HG02840 (cell line): ENCODE measurements around the gene SLAMF9.

Experiments
- ATAC-seq: cut with Tn5 transposase; IDR thresholded peaks from one replicate; pipeline ENCODE4 v1.9.1; 2021; ENCODE audit warnings: mild to moderate bottlenecking, moderate library complexity, moderate number of reproducible peaks; ENCODE audit not compliant: unreplicated experiment, low FRiP score

Gene SLAMF9

DNA sequence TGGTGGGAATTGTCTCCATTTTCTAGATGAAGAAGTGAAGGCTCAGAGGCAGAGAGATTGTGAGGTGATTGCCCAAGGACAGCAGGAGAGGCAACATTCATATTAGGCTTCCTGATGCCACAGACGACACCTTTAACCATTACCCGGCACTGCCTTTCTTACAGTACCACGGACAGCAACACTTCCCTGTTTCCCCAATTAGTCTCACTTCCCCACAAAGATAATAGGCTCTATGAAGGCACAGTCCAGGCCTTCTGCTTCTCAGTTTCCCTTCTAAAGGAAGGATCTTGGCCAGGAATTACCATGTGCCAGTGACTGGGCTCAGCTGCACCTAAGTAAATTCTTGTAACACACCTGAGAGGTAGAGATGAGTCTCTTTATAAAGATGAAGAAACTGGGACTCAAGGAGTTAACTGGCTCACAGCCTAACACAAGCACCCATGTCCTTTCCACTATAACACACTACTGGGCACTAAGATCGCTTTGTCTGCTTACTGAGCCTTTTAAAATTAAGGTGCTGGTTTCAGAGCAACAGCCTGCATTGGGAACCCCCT lies 18.2 kb downstream of the SLAMF9 start:
- ATAC-seq: no peak

DNA sequence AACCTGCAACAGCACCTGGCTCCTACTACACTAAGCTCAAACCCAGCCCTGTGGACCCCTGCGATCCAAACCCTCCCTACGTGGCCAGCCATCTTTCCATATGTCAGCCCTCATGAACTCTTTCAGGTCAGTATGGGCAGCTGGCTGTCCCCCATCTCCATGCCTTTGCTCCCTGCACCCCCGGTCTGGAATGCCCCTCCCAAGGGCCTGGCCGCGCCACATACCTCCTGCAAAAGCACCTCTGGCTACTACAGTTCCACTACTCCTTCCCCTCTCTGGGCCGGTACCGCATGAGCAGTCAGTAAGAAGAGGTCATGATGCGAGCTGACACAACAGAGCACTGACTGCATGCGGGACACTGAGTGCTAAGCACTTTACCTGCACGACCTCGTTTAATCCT lies 18.7 kb downstream of the SLAMF9 start:
- ATAC-seq: no peak

DNA sequence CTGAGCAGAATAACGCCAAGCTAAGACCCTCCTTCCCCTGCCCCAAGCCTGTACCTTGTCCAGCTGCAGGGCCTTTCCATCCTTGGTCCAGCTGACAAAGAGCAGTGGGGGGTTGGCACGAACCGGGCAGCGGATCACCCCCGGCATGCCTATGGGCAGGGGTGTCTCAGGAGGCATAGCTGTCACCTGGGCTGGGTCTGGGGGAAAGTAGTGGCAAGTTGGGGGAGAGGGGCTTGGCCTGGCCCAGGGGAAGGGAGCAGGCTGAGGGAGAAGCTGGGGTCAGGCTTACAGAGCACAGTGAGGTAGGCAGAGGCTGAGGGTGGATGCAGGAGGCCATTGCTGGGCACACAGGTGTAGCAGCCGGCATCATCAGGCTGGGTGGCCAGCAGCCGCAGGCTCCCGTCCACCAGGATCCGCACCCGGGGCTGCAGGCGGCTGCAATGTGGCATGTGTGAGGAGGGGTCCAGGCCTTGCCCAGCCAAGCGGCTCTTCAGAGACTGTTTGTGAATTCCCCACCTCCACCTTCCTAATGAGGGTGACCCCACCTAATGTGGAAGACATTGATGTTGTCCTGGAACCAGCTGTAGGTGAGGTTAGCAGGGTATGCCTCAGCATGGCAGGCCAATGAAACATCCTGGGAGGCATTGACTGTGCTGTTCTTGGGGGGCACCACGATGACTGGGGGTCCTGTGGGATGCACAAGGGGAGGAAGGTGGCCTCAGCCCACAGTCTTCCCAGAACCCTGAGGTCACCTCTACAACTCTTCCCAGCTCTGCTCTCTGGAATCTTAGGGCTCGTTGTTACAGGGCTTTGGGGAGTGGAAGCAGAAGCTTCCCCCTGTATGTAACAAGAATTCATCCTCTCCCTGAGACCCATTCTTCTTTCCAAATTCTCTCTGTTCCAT lies 19.6 kb downstream of the SLAMF9 start:
- no peak for ATAC-seq

DNA sequence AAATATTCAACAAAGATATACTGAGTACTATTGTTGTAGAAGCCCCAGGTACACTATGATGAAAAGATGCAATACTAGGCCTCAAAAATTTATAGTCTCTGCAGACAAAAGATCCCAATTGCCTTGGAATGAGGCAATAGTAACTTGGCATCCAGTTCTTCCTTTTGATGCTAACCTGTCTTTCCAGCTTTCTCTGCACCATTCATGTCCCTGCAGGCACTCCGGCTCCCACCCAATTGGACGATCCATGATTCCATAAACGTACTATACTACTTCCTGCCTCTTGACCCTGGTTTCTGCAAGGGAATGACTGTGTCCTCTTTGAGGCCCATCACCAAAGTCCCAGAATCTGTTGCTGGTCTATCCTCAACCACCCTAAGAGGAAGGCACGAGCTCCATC lies 20.7 kb downstream of the SLAMF9 start:
- ATAC-seq: no peak

DNA sequence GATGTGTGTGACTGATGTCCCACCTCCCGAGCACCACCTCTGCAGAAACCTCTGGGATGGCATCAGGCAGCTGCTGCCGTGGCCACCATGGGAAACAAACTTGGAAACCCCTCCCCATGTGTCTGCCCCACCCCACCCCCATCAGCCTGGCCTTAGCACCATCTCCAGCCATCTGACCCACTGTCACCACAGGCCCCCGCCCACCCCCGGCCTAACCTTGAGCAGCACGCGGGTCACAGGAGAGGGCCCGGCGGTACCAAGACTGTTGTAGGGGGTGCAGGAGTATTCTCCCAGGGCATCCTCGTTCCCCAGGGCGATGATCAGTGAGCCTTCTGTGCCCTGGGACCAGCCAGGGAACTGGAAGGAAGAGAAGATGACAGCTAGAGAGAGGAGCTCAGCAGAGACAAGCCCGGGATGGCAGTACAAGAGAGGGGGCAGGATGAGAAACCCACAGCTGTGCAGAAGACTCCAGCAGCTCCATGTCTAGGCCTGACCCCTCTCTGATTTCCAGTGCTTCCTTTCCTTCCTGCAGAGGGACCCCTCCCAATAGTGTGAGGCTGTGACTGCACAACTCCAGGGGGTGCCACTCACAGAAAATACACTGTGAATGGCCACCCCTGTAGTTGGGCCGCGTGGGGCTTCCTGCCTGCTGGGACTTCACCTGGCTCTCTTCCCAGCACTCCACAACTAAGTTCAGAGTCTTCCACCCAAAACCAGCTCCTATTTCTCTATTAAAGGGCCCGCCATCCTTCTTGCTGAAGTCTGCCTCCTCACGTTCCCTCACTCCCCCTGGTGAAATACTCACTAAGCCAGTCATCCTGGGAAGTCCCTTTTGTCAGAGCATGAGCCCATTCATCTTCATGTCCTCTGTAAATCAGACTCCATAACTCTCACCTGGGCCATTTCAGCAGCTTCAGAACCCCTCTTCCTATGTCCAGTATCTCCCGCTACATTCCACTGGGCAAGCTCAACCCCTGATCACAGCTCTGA lies 21.4 kb downstream of the SLAMF9 start:
- ATAC-seq: no peak

DNA sequence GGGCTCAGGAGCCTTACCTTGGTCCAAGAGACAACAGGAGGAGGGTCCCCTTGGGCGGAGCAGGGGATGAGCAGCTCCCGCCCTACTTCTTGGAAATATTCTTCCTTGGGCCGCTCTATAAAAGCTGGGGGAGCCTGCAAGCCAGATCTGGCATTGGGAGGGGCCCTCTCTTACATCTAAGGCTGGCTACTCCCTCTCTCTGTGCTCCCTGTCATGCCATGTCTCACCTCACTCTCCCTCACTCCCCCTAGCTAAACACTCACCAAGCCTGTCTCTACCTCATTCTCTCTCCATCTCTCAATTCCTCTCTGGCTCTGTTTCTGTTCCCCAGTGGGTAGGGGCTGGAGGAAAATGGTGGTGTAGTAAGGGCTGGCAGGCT lies 22.3 kb downstream of the SLAMF9 start:
- ATAC-seq: no peak

DNA sequence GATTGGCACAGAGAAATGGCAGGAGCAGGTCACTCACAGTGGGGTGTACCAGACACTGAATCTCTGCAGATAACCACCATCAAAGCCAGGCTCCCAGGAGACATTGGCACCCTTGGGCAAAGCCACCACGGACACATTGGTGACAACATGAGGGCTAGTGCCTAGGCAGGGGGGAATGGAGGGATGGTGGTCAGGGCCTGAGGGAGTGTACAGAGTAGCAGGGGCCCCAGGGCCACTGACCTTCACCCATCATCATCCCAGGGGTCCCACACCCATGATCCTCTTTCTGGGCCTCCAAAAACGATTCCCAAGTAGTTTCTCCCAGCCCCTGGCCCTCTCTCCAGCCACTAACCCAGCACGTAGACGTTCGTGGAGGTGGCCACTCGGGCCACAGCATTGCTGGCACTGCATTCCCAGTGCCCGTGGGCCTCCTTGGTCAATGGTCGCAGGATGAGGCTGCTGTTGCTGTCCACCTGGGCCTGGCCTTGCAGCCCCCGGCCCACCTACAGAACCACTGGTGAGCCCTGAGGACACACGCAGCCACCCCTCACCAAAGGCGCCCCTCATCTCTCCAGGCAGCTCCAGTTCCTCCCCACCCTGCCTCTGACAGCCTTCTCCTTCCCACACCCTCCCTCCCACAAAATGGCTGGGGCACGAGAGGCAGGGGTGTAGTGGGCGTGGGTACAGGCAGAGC lies 22.8 kb downstream of the SLAMF9 start:
- ATAC-seq: no peak

DNA sequence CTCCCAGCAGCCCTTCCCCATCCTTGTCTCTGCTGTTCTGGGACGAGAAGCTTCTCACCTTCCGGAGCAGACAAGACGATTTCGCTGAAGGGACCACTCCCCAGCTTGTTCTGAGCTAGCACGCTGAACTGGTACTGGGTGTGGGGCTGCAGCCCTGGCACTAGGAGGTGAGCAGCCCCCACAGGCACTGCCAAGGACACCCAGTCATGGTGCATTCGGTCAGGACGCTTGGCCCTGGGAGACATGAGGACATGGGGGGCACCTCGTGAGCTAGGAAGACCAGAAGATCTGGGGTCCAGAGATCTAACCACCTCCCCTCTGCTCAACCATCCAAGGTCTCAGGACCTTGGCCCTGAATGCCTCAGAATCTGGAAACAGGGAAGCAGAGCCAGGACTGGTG lies 23.4 kb downstream of the SLAMF9 start:
- ATAC-seq: no peak

DNA sequence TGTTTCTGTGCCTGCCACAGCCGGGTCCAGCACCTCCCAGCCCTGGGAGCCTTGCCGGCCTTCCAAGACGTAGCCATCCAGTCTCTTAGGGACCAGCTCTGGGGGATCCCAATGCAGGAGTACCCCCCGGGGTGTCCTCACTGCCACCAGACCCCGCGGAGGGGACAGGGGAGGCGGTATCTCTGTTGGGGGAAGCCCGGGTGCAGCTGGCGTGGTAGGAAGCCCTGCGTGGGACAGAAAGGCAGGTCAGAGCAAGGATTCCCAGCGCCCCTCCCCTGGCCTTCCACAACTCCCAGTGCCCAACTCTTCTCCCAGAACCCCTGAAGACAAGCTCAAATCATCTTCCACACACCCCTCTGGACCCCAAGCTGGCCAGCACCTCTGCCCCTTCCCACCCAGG lies 23.8 kb downstream of the SLAMF9 start:
- no peak for ATAC-seq

DNA sequence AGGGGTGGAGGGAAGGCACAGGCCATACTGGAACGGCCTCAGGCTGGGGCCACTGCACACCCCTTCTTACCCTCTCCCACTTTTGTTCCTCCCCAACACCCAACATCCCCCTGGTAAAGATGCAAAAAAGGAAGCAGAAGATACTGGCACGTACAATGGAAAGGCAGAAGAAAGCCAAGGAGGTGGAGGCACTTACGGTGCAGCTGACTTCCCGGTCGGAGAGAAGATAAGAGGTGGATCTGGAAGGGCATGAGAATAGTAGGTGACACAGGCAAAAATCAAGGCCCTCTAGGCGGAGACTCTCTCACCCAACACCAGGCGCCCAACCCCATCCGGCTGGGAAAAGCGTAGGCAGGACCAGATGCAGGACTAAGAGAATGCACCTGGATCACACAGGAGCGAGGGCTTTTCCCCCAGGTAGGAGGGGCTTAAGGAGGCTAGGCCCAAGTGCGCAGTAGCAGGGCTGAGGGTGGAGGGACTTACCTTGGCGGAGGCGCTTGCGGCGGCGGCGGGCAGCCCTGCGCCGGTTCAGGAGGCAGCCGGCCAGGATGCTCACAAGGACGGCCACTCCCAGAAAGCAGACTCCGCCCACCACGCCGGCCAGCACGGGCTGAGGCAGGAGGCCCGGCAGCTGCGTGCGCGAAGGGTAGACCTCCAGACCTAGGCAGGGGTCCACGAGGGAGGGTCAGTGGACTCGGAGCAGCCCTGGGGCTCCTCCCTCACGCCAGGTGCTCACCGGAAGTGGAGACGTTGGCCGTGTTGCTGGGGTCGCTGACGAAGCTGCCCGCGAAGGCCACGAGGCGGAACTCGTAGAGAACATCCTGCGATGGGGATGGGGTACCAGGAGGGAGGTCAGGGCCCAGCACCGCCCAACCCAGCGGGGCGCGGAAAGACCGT lies 24.6 kb downstream of the SLAMF9 start:
- ATAC-seq: no peak

DNA sequence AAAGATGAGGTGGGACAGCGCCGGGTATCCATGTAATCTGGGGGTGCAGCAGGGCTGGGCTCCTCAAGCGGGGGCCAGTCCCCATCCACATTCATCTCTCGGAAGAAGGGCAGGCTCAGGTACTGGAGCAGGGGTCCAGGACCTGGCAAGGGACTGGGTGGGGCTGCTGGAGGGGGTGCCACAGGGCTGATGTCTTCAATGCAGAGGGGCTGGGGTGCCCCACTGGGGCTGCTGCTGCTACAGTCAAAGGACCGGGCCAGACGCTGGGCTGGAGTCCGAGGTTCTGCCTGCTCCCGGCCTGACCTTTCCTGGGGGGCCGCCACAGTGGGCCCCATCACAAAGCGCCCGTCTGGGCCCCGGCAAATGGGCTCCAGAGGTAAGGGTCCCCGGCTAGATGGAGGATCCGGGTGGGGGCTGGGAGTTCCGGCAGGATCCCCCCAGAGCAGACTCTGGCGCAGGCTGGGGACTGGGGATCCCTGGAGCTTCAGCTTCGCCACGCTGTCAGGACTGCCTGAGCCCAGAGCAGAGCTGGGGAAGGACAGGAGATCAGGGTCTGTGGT lies 25.5 kb downstream of the SLAMF9 start:
- no peak for ATAC-seq

DNA sequence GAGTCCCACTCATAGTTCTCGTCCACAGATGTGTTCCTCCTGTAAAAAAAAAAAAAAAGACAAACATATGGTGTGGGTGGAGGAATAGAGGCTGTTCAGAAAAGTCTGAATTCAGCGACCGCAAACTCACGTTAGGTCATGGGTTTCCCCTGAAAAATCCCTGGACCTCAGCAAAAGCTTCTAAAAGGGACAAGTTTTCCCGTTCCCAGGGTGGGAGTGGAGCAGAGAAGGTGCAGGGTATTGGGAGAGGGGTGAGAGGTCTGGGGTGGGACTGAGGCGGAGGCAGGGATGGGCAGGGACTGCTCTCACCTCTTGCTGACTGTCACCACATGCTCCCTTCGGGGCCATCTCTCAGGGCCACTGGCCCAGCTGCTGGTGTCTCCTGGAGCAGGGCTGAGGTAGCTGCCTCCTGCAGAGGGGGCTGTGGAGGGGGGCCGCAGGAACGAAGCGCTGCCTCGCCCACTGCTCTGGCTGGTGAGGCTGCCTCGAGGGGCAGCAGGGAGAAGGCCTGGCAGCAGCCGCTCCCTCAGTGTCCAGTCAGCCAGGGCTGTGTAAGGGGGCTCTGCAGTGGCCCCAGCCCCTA lies 26.1 kb downstream of the SLAMF9 start:
- no peak for ATAC-seq

DNA sequence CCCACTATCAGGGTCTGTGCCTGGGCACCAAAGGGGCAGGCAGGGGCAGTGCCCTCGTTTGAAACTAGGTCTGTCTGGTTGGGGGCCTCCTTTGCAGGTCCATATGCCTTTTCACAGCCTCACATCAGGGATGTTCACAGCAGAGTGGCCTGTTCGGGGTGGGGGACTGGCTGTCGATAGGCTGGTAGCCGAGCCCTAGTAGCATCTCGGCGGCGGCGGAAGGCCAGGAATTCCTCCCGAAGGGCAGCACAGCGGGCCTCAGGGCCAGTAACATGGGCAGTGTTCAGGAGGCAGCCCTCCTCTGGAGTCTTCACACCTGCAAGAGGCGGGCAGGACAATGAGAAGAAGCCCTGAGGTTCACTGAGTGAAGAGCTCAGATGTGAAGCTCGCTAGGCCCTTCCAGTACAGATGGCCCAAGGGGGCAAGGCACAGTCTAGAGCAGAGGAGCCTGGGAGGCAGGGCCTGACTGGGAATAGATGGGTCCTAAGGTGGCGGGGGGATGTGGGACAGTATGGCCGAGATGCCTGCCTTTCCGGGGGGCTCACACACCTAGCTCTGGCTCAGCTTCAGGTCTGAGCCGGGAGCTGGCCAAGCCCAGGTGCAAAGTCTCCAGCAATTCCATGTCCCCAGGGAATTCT lies 26.7 kb downstream of the SLAMF9 start:
- no peak for ATAC-seq

DNA sequence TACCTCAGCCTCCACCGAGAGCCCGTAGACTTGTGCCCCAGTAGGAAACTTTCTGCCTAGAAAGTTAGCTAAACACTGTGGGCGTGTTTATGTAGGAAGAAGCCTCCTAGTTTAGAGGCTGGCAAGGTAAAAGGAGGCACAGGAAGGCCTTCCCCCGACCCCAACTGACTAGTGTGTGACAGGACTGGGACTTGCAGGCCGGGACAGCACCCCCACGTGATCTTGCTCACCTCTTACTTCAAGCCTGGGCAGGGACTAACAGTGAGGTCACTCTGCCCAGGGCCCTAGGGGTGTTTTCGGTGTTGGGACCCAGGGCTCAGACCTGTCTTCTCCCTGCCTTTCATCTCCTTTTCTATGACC lies 28.3 kb downstream of the SLAMF9 start:
- ATAC-seq: no peak

DNA sequence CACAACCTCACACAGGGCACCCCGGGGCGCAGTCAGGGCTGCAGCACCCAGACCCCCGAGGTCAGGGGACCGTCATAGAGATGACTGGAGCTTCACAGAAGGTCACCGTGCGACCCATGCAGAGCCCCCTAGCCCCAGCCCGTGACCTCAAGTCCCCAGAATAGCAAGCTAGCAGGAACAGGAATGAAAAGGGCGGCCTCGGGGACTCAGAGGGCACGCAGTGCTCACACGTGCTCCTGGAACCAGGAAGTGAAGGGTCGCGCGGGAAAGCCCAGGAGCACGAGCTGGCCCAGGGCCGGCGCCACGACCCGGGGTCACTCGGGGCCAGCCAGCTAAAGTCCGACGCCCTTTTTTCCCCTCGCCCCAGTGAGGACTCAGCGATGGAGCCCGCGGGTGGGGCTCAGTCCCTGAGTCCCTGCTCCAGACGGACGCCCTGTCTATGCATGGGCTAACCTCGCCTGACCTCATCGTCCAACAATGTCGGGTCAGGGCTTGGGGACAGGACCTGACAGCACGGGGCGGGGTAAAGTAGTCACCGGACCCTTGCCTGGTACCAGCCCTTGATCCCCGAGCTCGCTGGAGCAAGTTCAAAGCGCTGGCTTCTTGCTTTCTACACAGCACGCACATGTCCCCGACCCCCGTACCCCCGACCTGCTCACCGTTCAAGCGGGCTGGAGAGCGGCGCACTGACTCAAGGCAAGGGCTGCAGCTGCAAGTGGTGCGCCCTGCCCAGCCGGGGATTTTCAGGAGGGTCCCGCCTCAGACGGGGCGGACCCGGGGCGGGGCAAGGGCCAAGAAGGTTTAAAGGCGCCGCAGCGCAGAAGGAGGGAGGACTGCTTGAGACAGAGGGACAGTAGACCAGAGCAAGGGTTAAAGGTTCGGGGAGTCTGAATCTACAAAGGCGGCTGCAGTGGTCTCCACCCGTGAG lies 29.0 kb downstream of the SLAMF9 start, which contains the start of gene TAGLN2:
Gene TAGLN2 (minus strand): TSS at position 717 of the 928 bp plus-strand sequence. CDS start 4,998 bp downstream, outside the sequence.
- peak; percentile 48 for ATAC-seq

DNA sequence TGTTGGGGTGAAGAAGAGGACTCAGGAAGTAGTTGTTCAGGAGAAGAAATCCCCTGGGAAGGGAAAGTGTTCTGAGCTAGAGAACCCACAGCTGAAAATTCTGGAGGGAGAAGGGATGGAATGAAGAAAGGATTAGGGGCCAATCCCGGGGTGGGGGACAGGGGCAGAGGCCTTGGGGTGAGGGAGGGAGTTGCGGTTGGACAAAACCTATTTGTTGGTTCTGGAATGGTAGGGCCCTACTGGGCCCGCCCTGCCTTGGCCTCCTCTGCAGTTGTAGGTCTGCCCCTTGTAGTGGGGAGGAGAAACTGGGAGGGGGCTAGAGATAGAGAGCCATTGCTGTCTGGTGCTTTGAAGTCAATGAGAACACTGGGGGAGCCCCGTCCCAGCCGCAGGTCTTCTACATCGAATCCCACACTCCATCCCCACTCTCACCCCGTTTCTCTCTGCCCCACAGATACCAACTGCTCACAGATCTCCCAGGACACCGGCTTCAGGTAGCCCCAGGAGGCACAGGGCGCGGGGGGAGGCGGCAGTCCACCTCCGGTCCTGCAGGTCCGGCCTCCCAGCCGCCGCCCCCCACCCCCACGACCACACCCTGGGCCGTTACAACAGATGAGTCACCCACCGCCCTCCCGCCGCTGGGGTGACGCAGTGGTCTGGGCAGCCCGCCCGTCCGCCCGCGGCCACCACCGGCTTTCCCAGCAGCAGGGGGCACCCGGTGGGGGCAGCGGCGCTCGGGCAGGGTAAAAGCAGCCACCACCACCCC lies 29.8 kb downstream of the SLAMF9 start:
- ATAC-seq: no peak
